ENCODE data around the gene FSTL4. TPM values are rescaled to one million over a fixed set of nuclear protein-coding genes. Genes with fewer than 3 reads are reported as not detected.
A peak's percentile ranks its signal among the peaks of the same experiment; 100 is the strongest.

The FSTL4 gene
- total RNA-seq, 2 experiments from 2014 or later = not detected

- Histone ChIP-seq H3K9me3 (ENCODE audit: low read length) (no peaks in the 10 kb centered on the region), H3K79me2 (ENCODE audit: insufficient read depth, low read depth, low read length) (no peaks in the 10 kb centered on the region), H3K4me3 (ENCODE audit: low read depth, low read length, poor library complexity, severe bottlenecking) (no peak overlapping the region), H3K4me2 (ENCODE audit: low read length) (no peak overlapping the region), H3K9me2 (ENCODE audit: insufficient read depth, low read length) (no peaks in the 10 kb centered on the region), H3K4me1 (ENCODE audit: insufficient read depth, low read length, poor library complexity, severe bottlenecking) (no peaks in the 10 kb centered on the region), H3K27ac (ENCODE audit: low read depth, low read length, poor library complexity, severe bottlenecking) (no peak overlapping the region), H2AFZ (ENCODE audit: low read length) (no peak overlapping the region), H3K36me3 (ENCODE audit: insufficient read depth, low read length) (no peaks in the 10 kb centered on the region), H4K20me1 (ENCODE audit: insufficient read depth, low read length) (no peaks in the 10 kb centered on the region)
- CTCF ChIA-PET (ENCODE audit: unreplicated experiment) = no interaction called here
- DNase-seq (ENCODE audit: low spot score) = no peak
- POLR2A ChIA-PET = interaction anchor here (0.6 kb wide), 1 partner anchor 242 kb away, joined by 3 read pairs; no protein-coding TSS in a partner anchor
- BruUV-seq (replicated peaks) = no TSS peak
- TF ChIP-seq, protein P1, sequence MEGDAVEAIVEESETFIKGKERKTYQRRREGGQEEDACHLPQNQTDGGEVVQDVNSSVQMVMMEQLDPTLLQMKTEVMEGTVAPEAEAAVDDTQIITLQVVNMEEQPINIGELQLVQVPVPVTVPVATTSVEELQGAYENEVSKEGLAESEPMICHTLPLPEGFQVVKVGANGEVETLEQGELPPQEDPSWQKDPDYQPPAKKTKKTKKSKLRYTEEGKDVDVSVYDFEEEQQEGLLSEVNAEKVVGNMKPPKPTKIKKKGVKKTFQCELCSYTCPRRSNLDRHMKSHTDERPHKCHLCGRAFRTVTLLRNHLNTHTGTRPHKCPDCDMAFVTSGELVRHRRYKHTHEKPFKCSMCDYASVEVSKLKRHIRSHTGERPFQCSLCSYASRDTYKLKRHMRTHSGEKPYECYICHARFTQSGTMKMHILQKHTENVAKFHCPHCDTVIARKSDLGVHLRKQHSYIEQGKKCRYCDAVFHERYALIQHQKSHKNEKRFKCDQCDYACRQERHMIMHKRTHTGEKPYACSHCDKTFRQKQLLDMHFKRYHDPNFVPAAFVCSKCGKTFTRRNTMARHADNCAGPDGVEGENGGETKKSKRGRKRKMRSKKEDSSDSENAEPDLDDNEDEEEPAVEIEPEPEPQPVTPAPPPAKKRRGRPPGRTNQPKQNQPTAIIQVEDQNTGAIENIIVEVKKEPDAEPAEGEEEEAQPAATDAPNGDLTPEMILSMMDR (conservative IDR thresholded peaks at IDR 0.05; ENCODE audit: low read length) = no peak
- no peak for TF ChIP-seq EZH2phosphoT487 (IDR thresholded peaks at IDR 0.05; ENCODE audit: borderline replicate concordance, low read depth, low read length)
- intact Hi-C loops (cut with micrococcal nuclease; ENCODE audit: unreplicated experiment) = loop anchor here (10.0 kb wide), 1 partner anchor 455 kb away; the partner anchor contains the start of gene SHROOM1
These were observed 322.5 kb downstream of the FSTL4 start for GRCh38 chr5:133289686-133290367.

DNA sequence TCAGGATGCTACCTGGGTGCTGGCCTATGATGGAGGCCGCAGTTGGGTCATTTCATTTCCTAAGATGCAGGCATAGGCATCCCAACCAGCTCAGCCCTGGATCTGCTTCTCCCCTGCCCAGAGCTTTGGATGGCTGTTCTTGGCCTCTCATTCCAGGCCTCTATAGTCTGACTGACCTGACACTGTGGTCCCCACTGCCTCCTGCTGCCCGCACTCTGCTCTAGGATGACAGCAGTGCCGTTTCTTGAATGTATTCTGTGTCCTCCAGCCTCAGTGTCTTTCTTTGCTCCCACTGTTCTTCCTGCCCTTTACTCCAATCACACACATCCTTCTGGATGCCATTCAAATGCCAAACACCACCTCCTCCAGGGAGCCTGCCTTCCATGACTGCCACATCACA is 324.8 kb downstream of the FSTL4 start:
- Histone ChIP-seq H3K4me3 (ENCODE audit: low read depth, low read length, poor library complexity, severe bottlenecking) (no peak overlapping the region), H3K4me2 (ENCODE audit: low read length) (no peak overlapping the region), H3K36me3 (ENCODE audit: insufficient read depth, low read length) (no peaks in the 10 kb centered on the region), H4K20me1 (ENCODE audit: insufficient read depth, low read length) (no peaks in the 10 kb centered on the region), H3K27ac (ENCODE audit: low read depth, low read length, poor library complexity, severe bottlenecking) (no peak overlapping the region), H2AFZ (ENCODE audit: low read length) (no peak overlapping the region), H3K9me3 (ENCODE audit: low read length) (no peaks in the 10 kb centered on the region), H3K79me2 (ENCODE audit: insufficient read depth, low read depth, low read length) (no peaks in the 10 kb centered on the region), H3K4me1 (ENCODE audit: insufficient read depth, low read length, poor library complexity, severe bottlenecking) (no peaks in the 10 kb centered on the region), H3K9me2 (ENCODE audit: insufficient read depth, low read length) (no peaks in the 10 kb centered on the region)
- no TSS peak for BruUV-seq (replicated peaks)
- CTCF ChIA-PET (ENCODE audit: unreplicated experiment) = interaction anchor here (0.6 kb wide), 1 partner anchor 657 kb away, joined by 3 read pairs; no protein-coding TSS in a partner anchor
- intact Hi-C loops (cut with micrococcal nuclease; ENCODE audit: unreplicated experiment) = loop anchor here (1.0 kb wide), 1 partner anchor 176 kb away; no protein-coding TSS in a partner anchor
- DNase-seq (ENCODE audit: low spot score) = peak; percentile 36
- TF ChIP-seq, protein P1 (conservative IDR thresholded peaks at IDR 0.05; ENCODE audit: low read length) = peak; percentile 68
- TF ChIP-seq EZH2phosphoT487 (IDR thresholded peaks at IDR 0.05; ENCODE audit: borderline replicate concordance, low read depth, low read length) = no peak
- POLR2A ChIA-PET = no interaction called here

GRCh38 chr5:133286483-133286882 is 325.9 kb downstream of the FSTL4 start:
- no peak overlapping the region for H3K4me2 ChIP-seq (ENCODE audit: low read length)
- no peaks in the 10 kb centered on the region for H3K79me2 ChIP-seq (ENCODE audit: insufficient read depth, low read depth, low read length)
- intact Hi-C loops (cut with micrococcal nuclease; ENCODE audit: unreplicated experiment) = no loop called here
- ChIA-PET POLR2A (interaction anchor here (0.6 to 0.9 kb wide), 2 partner anchors 29 to 172 kb away, joined by 3 read pairs; no protein-coding TSS in a partner anchor), CTCF (ENCODE audit: unreplicated experiment) (no interaction called here)
- H3K27ac ChIP-seq (ENCODE audit: low read depth, low read length, poor library complexity, severe bottlenecking) = no peak overlapping the region
- H3K9me2 ChIP-seq (ENCODE audit: insufficient read depth, low read length) = no peaks in the 10 kb centered on the region
- H3K4me3 ChIP-seq (ENCODE audit: low read depth, low read length, poor library complexity, severe bottlenecking) = no peak overlapping the region
- no peak for DNase-seq (ENCODE audit: low spot score)
- H3K4me1 ChIP-seq (ENCODE audit: insufficient read depth, low read length, poor library complexity, severe bottlenecking) = no peaks in the 10 kb centered on the region
- no peaks in the 10 kb centered on the region for H3K9me3 ChIP-seq (ENCODE audit: low read length)
- no TSS peak for BruUV-seq (replicated peaks)
- H2AFZ ChIP-seq (ENCODE audit: low read length) = no peak overlapping the region
- H3K36me3 ChIP-seq (ENCODE audit: insufficient read depth, low read length) = no peaks in the 10 kb centered on the region
- TF ChIP-seq, protein P1 (conservative IDR thresholded peaks at IDR 0.05; ENCODE audit: low read length) = no peak
- TF ChIP-seq EZH2phosphoT487 (IDR thresholded peaks at IDR 0.05; ENCODE audit: borderline replicate concordance, low read depth, low read length) = no peak
- H4K20me1 ChIP-seq (ENCODE audit: insufficient read depth, low read length) = no peaks in the 10 kb centered on the region
